ENCODE results near the gene AGR3. TPM values are rescaled to one million over a fixed set of nuclear protein-coding genes. Genes with fewer than 3 reads are reported as not detected.

The AGR3 gene
- total and polyA plus RNA-seq, 8 donors, result 0.83 to 19.2 (median 4.6) TPM

DNA sequence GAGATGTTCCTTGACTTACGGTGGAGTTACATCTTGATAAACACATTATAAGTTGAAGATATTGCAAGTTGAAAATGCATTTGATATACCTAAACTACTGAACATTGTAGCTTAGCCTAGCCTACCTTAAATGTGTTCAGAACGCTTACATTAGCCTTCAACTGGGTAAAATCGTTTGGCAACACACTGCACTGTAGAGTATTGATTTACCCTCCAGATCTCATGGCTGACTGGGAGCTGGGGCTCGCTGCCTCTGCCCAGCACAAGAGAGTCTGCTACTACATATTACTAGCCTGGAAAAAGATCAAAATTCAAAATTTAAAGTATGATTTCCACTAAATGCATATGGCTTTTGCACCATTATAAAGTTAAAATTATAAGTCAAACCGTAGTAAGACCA is 7.5 kb upstream of the AGR3 start:
- FAIRE-seq (no peak), DNase-seq (no peak), ATAC-seq (peak in 1 of 4 donors; percentile 25)
- Histone ChIP-seq H3K27ac (no peak overlapping the region), H3K9me3 (no peaks in the 10 kb centered on the region), H3K4me3 (no peak overlapping the region), H3K36me3 (no peaks in the 10 kb centered on the region), H3K27me3 (no peaks in the 10 kb centered on the region), H3K4me1 (peaks cover 7 to 16% (median 11%) of the 10 kb centered on the region in 3 donors)
- intact Hi-C loops (cut with DNase I), result no loop called here
- WGBS, 2 donors, result 31 to 32% methylated on average over 5 of the region's 5 CpGs
- TF ChIP-seq, protein P1, sequence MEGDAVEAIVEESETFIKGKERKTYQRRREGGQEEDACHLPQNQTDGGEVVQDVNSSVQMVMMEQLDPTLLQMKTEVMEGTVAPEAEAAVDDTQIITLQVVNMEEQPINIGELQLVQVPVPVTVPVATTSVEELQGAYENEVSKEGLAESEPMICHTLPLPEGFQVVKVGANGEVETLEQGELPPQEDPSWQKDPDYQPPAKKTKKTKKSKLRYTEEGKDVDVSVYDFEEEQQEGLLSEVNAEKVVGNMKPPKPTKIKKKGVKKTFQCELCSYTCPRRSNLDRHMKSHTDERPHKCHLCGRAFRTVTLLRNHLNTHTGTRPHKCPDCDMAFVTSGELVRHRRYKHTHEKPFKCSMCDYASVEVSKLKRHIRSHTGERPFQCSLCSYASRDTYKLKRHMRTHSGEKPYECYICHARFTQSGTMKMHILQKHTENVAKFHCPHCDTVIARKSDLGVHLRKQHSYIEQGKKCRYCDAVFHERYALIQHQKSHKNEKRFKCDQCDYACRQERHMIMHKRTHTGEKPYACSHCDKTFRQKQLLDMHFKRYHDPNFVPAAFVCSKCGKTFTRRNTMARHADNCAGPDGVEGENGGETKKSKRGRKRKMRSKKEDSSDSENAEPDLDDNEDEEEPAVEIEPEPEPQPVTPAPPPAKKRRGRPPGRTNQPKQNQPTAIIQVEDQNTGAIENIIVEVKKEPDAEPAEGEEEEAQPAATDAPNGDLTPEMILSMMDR (IDR thresholded peaks at IDR 0.05), result no peak

DNA sequence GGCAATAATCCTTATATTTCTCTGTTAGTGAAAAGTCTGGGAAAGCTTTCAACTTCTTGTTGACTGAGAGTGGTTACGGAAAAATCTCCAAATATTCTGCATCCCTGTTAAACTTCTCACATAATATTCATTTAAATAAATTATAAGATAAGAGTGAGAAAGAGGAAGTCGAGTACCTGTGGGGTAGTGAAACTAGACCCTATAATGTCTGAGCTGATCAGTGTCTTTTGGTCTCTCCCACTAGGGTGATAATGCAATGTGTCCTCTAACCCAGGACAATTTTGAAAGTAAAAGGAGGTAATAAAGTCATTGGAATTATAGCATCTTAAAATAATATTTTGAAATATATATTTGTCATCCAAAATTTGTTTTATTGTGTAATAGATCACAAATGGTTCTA is 2.1 kb upstream of the AGR3 start:
- ATAC-seq (no peak), DNase-seq (no peak), FAIRE-seq (peak; percentile 54)
- no peaks in the 10 kb centered on the region for H3K9me3 ChIP-seq
- H3K4me3 ChIP-seq, result no peak overlapping the region
- WGBS, 2 donors, result 52 to 58% methylated on average over 2 of the region's 2 CpGs
- intact Hi-C loops (cut with DNase I), result no loop called here
- no peaks in the 10 kb centered on the region for H3K36me3 ChIP-seq
- no peak overlapping the region for H3K27ac ChIP-seq
- TF ChIP-seq, protein P1 (IDR thresholded peaks at IDR 0.05), result no peak
- peaks cover 2 to 11% (median 9%) of the 10 kb centered on the region in 3 donors for H3K4me1 ChIP-seq
- H3K27me3 ChIP-seq, result no peaks in the 10 kb centered on the region

DNA sequence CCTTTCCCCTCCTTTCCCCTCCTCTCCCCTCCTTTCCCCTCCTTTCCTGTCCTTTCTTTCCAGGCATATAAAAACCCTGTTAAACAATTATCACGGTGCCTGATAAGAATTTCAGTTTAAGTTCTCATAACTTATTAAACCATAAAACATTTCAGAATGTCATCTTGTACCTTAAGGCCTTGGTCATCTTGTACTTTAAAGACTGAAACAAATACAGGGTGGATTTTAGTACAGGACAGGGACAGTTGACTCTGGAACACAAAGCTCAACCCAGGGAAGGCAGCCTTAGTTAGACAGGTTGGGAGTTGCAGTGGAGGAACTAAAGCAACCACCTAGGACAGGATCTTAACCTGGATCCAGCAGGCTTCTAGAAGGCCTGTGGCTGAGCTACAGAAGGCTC is 1.2 kb downstream of the AGR3 start:
- Histone ChIP-seq H3K4me1 (peaks cover 2 to 11% (median 9%) of the 10 kb centered on the region in 3 donors), H3K4me3 (no peak overlapping the region), H3K27me3 (no peaks in the 10 kb centered on the region), H3K9me3 (no peaks in the 10 kb centered on the region), H3K27ac (peak overlapping the region in 2 of 4 donors; percentile 37 to 53), H3K36me3 (no peaks in the 10 kb centered on the region)
- 13 to 21% methylated on average over 1 of the region's 1 CpG for WGBS, 2 donors
- ATAC-seq (peak; percentile 43 to 56 (median 50)), FAIRE-seq (no peak), DNase-seq (no peak)
- intact Hi-C loops (cut with DNase I), result no loop called here
- TF ChIP-seq, protein P1 (IDR thresholded peaks at IDR 0.05), result no peak

DNA sequence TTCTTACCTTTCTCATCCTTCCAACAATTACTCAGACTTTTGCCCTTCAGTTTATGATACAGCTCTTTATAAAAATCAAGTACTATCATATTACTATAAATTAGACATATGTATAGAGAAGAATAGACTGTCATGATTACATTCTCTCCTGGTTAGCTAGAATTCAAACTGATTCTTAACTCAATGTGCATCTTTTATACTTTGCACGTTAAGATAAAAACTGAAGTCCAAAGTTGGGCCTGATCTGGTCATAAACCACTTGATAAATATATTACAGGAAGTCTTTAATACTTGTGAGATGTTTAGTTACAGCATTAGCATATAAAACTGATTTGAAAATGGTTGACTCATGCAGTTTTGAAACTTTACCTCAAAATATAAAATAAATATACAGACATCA is 2.6 kb downstream of the AGR3 start:
- no peak overlapping the region for H3K4me3 ChIP-seq
- H3K4me1 ChIP-seq, result peaks cover 2 to 11% (median 9%) of the 10 kb centered on the region in 3 donors
- 81 to 91% methylated on average over 1 of the region's 1 CpG for WGBS, 2 donors
- no peaks in the 10 kb centered on the region for H3K27me3 ChIP-seq
- ATAC-seq (no peak), DNase-seq (no peak), FAIRE-seq (no peak)
- TF ChIP-seq, protein P1 (IDR thresholded peaks at IDR 0.05), result no peak
- no peaks in the 10 kb centered on the region for H3K9me3 ChIP-seq
- intact Hi-C loops (cut with DNase I), result no loop called here
- H3K36me3 ChIP-seq, result no peaks in the 10 kb centered on the region
- H3K27ac ChIP-seq, result no peak overlapping the region

DNA sequence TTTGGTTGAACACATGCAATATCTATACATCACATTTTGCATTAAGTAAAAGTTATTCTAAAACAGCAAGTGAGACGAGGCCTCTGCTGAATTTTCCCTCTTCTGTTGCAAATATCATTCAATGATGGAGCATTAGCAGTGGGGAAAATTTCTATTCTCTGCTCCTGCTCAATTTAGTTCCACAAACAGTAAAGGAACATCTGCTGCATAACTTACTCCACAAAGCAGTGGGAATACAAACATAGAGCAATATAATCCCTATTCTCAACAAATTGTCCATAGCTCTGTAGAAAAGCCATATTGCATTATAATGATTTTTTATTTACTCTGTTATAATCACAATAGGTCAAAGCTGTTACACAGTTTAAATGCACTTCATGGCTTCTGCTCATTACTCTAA is 5.9 kb downstream of the AGR3 start:
- Histone ChIP-seq H3K4me1 (no peaks in the 10 kb centered on the region), H3K4me3 (no peak overlapping the region), H3K27ac (no peak overlapping the region), H3K27me3 (no peaks in the 10 kb centered on the region), H3K36me3 (no peaks in the 10 kb centered on the region), H3K9me3 (no peaks in the 10 kb centered on the region)
- intact Hi-C loops (cut with DNase I), result no loop called here
- no peak for ATAC-seq
- TF ChIP-seq, protein P1 (IDR thresholded peaks at IDR 0.05), result no peak
- no peak for FAIRE-seq
- WGBS, 2 donors, result 69 to 74% methylated on average over 1 of the region's 1 CpG
- DNase-seq, result no peak
